HepG2 (cell line): ENCODE results near the gene GRHPR. TPM values are rescaled to one million over a fixed set of nuclear protein-coding genes. Genes with fewer than 3 reads are reported as not detected.
A peak's percentile ranks its signal among the peaks of the same experiment; 100 is the strongest.

Source experiments
- ELF3 ChIP-seq: IDR thresholded peaks from 2 replicates; pipeline ENCODE4 v1.6.1; 2016; ENCODE audit warnings: missing genetic modification reagents, missing compliant biosample characterization
- GMEB2 ChIP-seq: IDR thresholded peaks from 2 replicates; pipeline ENCODE4 v1.6.1; 2016; ENCODE audit warnings: missing biosample characterization, missing genetic modification reagents, low read depth
- REPIN1 ChIP-seq: sonication (generic); formaldehyde crosslinking; IDR thresholded peaks from 2 replicates; pipeline ENCODE4 v1.8.0; 2022; ENCODE audit warnings: missing genetic modification reagents, low read depth, mild to moderate bottlenecking, borderline replicate concordance
- RXRA ChIP-seq: sonication (generic); formaldehyde crosslinking; IDR thresholded peaks from 2 replicates; pipeline ENCODE4 v1.5.1; 2020; ENCODE audit warnings: missing genetic modification reagents
- SIN3B ChIP-seq: fragments of 150-350 bp; IDR thresholded peaks from 2 replicates; pipeline ENCODE4 v1.6.1; 2014; ENCODE audit warnings: low read length
- SOX6 ChIP-seq, 2 experiments: fragments of 450-650 bp in 1 of 2; sonication (generic) in 1 of 2; formaldehyde crosslinking in 1 of 2; IDR thresholded peaks; 2 replicates each; pipeline versions ENCODE4 v1.4.0 to v1.6.1; 2017 to 2020; ENCODE audit warnings: antibody characterized with exemption in 1 of 2, mild to moderate bottlenecking in 1 of 2, missing genetic modification reagents in 1 of 2
- SSRP1 ChIP-seq: IDR thresholded peaks from 2 replicates; pipeline ENCODE4 v1.6.1; 2016; ENCODE audit warnings: control low read depth
- TCF7L2 ChIP-seq: IDR thresholded peaks from 2 replicates; pipeline ENCODE4 v1.6.1; 2011; ENCODE audit warnings: mild to moderate bottlenecking, low read depth, low read length, moderate library complexity
- YEATS4 ChIP-seq: sonication (generic); formaldehyde crosslinking; IDR thresholded peaks from 2 replicates; pipeline ENCODE4 v1.4.0; 2020; ENCODE audit warnings: missing genetic modification reagents, borderline replicate concordance
- ZBTB8A ChIP-seq: sonication (generic); formaldehyde crosslinking; IDR thresholded peaks from 2 replicates; pipeline ENCODE4 v1.4.0; 2020; ENCODE audit warnings: mild to moderate bottlenecking, low read depth, missing genetic modification reagents, borderline replicate concordance
- ZGPAT ChIP-seq: IDR thresholded peaks from 2 replicates; pipeline ENCODE4 v1.6.1; 2016; ENCODE audit warnings: mild to moderate bottlenecking
- ZNF282 ChIP-seq: fragments of 450-650 bp; IDR thresholded peaks from 2 replicates; pipeline ENCODE4 v1.6.1; 2018; ENCODE audit not compliant: partially characterized antibody
- ZNF619 ChIP-seq: sonication (generic); formaldehyde crosslinking; IDR thresholded peaks from 2 replicates; pipeline ENCODE4 v1.4.0; 2020; ENCODE audit warnings: mild to moderate bottlenecking, missing genetic modification reagents
- ZNF740 ChIP-seq: sonication (generic); formaldehyde crosslinking; IDR thresholded peaks from 2 replicates; pipeline ENCODE4 v1.4.0; 2020; ENCODE audit warnings: missing genetic modification reagents
- polyA plus RNA-seq, 8 experiments: library from polyadenylated mRNA; depleted of rRNA in 3 of 8; stranded (reverse) in 7 of 8; unstranded in 1 of 8; fragments of >200 nt; fragmentation: Illumina TruSeq in 4 of 8; extraction: Trizol in 4 of 8; gene quantifications; 2 replicates each; pipeline versions ENCODE4 v1.2.1 to v1.2.3, GENCODE V29; 2011 to 2016; ENCODE audit warnings: low read depth in 4 of 8, missing spikeins in 1 of 8, mixed read lengths in 1 of 8; ENCODE audit not compliant: insufficient read depth in 1 of 8
- total RNA-seq, 5 experiments: library from RNA; depleted of rRNA; stranded (reverse); fragments of >200 nt; fragmentation: Illumina TruSeq; extraction: Trizol; gene quantifications; 2 replicates each; pipeline ENCODE4 v1.2.3, GENCODE V29; 2016; ENCODE audit warnings: low read depth in 1 of 5
- TF ChIP-seq, protein P1 (sequence below): sonication (generic); formaldehyde crosslinking; IDR thresholded peaks from 2 replicates; pipeline ENCODE4 v1.4.0; 2020; ENCODE audit warnings: missing genetic modification reagents
- TF ChIP-seq, protein P2 (sequence below): sonication (generic); formaldehyde crosslinking; conservative IDR thresholded peaks from 2 replicates; pipeline ENCODE4 v1.5.0; 2020; ENCODE audit warnings: missing genetic modification reagents
- TF ChIP-seq, protein P3 (sequence below): sonication (generic); formaldehyde crosslinking; IDR thresholded peaks from 2 replicates; pipeline ENCODE4 v1.5.1; 2020; ENCODE audit warnings: mild to moderate bottlenecking, moderate library complexity, missing genetic modification reagents
- TF ChIP-seq, protein P4 (sequence below): sonication (generic); formaldehyde crosslinking; IDR thresholded peaks from 2 replicates; pipeline ENCODE4 v1.4.0; 2020; ENCODE audit warnings: missing genetic modification reagents

Gene GRHPR
- total and polyA plus RNA-seq, 2 of the 13 experiments (the other 11 are each of a cell fraction or from before 2014, with no cell fraction given), result 113 to 115 TPM

DNA sequence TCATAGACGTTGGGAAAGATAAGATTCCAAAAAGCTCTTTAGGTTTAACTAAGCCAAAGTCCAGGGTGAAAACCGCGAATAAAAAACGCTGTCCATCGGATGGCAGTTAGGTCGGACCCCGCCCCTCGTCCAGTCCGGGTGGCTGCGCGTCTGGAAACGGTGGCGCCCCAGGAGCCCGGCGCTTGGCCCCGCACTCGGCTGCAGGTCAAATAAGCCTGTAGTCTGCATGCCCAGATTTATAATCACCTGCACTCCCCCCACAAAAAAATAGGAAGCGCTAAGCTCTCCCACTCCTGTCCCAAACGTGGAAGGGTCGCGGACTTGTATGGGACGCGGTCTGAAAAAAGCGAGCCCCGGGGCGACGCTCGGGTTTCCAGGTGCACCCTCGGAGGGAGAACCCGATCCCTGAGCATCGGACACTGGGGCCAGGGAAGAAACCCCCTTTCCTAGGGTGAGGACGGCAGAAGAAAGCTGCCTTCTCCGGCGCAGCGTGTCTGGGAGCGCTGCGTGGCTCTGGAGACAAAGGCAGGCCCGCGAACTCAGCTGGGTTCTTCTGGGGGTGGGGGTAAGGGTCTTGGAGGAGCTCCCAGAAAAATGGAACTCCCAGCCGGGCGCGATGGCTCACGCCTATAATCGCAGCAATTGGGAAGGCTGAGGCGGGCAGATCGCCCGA is 43.7 kb downstream of the GRHPR start (continued):
- TF ChIP-seq RXRA (CRISPR knock-in tag), result 0 out of 2 replicates have a peak, but pooled peaks have one; percentile 6
- TF ChIP-seq ZNF619 (CRISPR knock-in tag), result no peak
- TF ChIP-seq GMEB2 (CRISPR knock-in tag), result no peak
- TF ChIP-seq ZNF282, result no peak
- no peak for TF ChIP-seq SIN3B
- TF ChIP-seq, protein P1, sequence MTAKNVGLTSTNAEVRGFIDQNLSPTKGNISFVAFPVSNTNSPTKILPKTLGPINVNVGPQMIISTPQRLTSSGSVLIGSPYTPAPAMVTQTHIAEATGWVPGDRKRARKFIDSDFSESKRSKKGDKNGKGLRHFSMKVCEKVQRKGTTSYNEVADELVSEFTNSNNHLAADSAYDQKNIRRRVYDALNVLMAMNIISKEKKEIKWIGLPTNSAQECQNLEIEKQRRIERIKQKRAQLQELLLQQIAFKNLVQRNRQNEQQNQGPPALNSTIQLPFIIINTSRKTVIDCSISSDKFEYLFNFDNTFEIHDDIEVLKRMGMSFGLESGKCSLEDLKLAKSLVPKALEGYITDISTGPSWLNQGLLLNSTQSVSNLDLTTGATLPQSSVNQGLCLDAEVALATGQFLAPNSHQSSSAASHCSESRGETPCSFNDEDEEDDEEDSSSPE (CRISPR knock-in tag), result no peak; the same call in 1 of the 2 replicates
- TF ChIP-seq YEATS4 (CRISPR knock-in tag), result peak; percentile 60
- no peak for TF ChIP-seq REPIN1 (CRISPR knock-in tag)
- TF ChIP-seq SSRP1 (CRISPR knock-in tag), result no peak
- TF ChIP-seq, protein P2, sequence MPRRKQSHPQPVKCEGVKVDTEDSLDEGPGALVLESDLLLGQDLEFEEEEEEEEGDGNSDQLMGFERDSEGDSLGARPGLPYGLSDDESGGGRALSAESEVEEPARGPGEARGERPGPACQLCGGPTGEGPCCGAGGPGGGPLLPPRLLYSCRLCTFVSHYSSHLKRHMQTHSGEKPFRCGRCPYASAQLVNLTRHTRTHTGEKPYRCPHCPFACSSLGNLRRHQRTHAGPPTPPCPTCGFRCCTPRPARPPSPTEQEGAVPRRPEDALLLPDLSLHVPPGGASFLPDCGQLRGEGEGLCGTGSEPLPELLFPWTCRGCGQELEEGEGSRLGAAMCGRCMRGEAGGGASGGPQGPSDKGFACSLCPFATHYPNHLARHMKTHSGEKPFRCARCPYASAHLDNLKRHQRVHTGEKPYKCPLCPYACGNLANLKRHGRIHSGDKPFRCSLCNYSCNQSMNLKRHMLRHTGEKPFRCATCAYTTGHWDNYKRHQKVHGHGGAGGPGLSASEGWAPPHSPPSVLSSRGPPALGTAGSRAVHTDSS (CRISPR knock-in tag), result no peak
- no peak for TF ChIP-seq ZNF740 (CRISPR knock-in tag)
- TF ChIP-seq ZBTB8A, result no peak
- no peak for TF ChIP-seq TCF7L2
- TF ChIP-seq, protein P3, sequence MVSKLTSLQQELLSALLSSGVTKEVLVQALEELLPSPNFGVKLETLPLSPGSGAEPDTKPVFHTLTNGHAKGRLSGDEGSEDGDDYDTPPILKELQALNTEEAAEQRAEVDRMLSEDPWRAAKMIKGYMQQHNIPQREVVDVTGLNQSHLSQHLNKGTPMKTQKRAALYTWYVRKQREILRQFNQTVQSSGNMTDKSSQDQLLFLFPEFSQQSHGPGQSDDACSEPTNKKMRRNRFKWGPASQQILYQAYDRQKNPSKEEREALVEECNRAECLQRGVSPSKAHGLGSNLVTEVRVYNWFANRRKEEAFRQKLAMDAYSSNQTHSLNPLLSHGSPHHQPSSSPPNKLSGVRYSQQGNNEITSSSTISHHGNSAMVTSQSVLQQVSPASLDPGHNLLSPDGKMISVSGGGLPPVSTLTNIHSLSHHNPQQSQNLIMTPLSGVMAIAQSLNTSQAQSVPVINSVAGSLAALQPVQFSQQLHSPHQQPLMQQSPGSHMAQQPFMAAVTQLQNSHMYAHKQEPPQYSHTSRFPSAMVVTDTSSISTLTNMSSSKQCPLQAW, result no peak
- TF ChIP-seq, protein P4, sequence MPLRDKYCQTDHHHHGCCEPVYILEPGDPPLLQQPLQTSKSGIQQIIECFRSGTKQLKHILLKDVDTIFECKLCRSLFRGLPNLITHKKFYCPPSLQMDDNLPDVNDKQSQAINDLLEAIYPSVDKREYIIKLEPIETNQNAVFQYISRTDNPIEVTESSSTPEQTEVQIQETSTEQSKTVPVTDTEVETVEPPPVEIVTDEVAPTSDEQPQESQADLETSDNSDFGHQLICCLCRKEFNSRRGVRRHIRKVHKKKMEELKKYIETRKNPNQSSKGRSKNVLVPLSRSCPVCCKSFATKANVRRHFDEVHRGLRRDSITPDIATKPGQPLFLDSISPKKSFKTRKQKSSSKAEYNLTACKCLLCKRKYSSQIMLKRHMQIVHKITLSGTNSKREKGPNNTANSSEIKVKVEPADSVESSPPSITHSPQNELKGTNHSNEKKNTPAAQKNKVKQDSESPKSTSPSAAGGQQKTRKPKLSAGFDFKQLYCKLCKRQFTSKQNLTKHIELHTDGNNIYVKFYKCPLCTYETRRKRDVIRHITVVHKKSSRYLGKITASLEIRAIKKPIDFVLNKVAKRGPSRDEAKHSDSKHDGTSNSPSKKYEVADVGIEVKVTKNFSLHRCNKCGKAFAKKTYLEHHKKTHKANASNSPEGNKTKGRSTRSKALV (CRISPR knock-in tag), result no peak; the same call in 1 of the 2 replicates
- TF ChIP-seq SOX6 (IDR thresholded peaks at IDR 0.05), result no peak
- no peak for TF ChIP-seq SOX6 (CRISPR knock-in tag; IDR thresholded peaks at IDR 0.05)
- no peak for TF ChIP-seq ELF3 (CRISPR knock-in tag)
- peak; percentile 14; the same call in 1 of the 2 replicates for TF ChIP-seq ZGPAT (CRISPR knock-in tag)
